ENCODE measurements around the gene WDR62. TPM values are rescaled to one million over a fixed set of nuclear protein-coding genes. Genes with fewer than 3 reads are reported as not detected.
A peak's percentile ranks its signal among the peaks of the same experiment; 100 is the strongest.
"Not testable (repeated sequence)": the region's sequence is repeated elsewhere in the genome, so short reads cannot be mapped to it uniquely, and the experiment has no call there.

WDR62 gene
- total RNA-seq, 4 donors from 2014 or later = 1.1 to 15.7 (median 2.9) TPM

DNA sequence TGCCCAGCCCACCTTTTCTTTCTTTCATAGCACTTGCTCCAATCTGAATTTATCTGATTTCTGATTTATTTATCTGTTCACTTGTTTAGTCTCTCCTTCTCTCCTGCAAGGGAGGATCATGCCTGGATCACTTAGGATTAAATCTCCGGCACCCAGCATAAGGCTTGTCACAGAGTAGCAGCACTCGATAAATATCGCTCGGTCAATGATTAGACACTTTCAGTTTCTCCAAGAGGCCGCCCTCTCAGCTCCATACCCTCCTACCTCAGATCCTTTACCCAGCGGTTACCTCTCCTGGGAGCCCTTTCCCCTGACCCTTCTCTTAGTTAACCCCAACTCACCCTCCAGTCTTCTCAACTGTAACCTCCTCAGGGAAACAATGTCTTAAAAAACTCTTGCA lies 23.4 kb upstream of the WDR62 start:
- Histone ChIP-seq H3K27me3 (no peaks in the 10 kb centered on the region), H3K4me3 (no peak overlapping the region), H3K4me1 (peaks cover 0 to 9% (median 2%) of the 10 kb centered on the region in 4 donors), H3K9me3 (no peaks in the 10 kb centered on the region), H3K27ac (no peak overlapping the region), H3K36me3 (peaks cover 0 to 4% (median 0%) of the 10 kb centered on the region in 3 donors)
- TF ChIP-seq, protein P1, sequence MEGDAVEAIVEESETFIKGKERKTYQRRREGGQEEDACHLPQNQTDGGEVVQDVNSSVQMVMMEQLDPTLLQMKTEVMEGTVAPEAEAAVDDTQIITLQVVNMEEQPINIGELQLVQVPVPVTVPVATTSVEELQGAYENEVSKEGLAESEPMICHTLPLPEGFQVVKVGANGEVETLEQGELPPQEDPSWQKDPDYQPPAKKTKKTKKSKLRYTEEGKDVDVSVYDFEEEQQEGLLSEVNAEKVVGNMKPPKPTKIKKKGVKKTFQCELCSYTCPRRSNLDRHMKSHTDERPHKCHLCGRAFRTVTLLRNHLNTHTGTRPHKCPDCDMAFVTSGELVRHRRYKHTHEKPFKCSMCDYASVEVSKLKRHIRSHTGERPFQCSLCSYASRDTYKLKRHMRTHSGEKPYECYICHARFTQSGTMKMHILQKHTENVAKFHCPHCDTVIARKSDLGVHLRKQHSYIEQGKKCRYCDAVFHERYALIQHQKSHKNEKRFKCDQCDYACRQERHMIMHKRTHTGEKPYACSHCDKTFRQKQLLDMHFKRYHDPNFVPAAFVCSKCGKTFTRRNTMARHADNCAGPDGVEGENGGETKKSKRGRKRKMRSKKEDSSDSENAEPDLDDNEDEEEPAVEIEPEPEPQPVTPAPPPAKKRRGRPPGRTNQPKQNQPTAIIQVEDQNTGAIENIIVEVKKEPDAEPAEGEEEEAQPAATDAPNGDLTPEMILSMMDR (IDR thresholded peaks at IDR 0.05) = no peak
- no peak for TF ChIP-seq POLR2A (IDR thresholded peaks at IDR 0.05)
- no peak for DNase-seq

DNA sequence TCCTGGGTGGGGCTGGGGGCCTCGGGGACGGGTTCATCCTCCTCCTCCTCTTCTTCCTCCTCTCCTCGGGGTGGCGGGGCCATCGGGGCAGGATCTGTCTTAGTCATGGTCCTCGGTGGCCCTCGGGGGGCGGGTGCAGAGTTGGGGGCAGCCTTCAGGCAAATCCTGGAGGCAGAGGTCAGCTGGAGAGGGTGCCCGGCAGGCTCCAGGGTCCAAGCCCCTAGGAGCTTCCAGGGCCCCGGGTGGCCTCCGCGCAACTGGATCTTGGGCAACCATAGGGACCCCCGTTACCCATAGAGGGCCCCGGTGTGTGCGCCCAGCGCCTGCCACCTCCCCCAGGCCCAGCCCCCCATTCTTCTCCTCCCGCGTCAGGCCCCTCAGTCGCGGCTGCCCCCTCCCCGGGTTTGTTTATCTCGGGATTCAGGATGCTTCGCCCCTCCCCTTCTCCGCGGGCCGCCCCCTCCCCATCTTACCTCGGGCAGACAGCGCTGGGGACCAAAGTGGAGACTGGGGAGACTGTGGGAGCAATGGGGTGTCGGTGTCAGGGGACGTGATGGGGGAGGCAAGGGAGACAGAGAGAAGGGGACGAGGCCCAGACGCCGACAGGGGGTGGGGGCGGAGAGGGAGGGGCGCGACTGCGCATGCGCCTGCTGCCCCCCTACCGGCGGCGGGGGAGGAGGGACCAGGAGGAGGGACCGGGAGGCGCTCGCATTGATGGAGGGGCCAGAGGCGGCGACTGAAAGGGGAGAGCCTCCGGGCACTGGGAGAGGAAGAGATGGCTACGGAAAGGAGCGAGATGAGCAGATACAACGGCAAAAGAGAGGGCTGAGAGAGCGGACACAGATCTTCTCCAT lies 22.2 kb upstream of the WDR62 start, which contains the start of gene CLIP3:
TSS of gene CLIP3 (minus strand) at position 623 of the 854 bp plus-strand sequence. CDS start at position 107, 516 bp downstream.
- H3K4me3 ChIP-seq = peak within 1 kb of the TSS; percentile 13 to 59 (median 39)
- H3K9me3 ChIP-seq = no peaks in the 10 kb centered on the region
- TF ChIP-seq, protein P1 (IDR thresholded peaks at IDR 0.05) = no peak
- no peak for TF ChIP-seq POLR2A (IDR thresholded peaks at IDR 0.05)
- H3K27me3 ChIP-seq = no peaks in the 10 kb centered on the region
- peaks cover 0 to 4% (median 0%) of the 10 kb centered on the region in 3 donors for H3K36me3 ChIP-seq
- H3K4me1 ChIP-seq = peaks cover 0 to 9% (median 2%) of the 10 kb centered on the region in 4 donors
- peak in 1 of 3 donors; percentile 57 for DNase-seq
- peak within 1 kb of the TSS in 3 of 4 donors; percentile 44 to 56 (median 50) for H3K27ac ChIP-seq

DNA sequence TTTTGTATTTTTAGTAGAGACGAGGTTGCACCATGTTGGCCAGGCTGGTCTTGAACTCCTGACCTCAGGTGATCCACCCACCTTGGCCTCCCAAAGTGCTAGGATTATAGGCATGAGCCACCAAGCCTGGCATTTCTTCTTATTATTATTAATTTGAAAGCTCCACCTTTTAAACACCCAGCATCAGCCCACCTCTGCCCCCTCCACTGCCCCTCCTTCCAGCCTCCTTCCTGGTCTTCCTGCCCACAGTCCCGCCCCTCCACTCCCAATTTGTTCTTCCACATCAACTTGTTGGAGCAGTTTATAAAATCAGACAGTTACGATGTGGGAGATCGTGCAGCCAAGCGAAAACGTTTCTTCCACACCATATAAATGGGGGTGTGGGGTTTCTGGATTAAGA lies 14.2 kb upstream of the WDR62 start:
- Histone ChIP-seq H3K36me3 (peaks cover 0 to 10% (median 0%) of the 10 kb centered on the region in 3 donors), H3K9me3 (no peaks in the 10 kb centered on the region), H3K27ac (no peak overlapping the region), H3K4me3 (no peak overlapping the region), H3K27me3 (no peaks in the 10 kb centered on the region), H3K4me1 (peaks cover 0 to 5% (median 0%) of the 10 kb centered on the region in 4 donors)
- TF ChIP-seq, protein P1 (IDR thresholded peaks at IDR 0.05) = no peak
- DNase-seq = no peak

DNA sequence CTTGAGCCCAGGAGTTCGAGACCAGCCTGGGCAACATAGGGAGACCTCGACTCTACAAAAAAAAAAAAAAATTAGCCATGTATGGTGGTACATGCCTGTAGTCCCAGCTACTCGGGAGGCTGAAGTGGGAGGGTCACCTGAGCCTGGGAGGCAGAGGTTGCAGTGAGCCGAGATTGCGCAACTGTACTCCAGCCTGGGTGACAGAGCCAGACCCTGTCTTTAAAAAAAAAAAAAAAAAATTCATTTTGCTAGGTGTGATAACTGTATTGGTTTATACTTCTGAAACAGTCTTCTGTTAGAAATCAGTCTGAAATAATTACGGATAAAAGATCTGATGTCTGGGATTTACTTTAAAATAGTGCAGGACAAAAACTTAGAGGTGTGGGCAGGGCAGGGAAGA lies 13.6 kb upstream of the WDR62 start:
- not testable (repeated sequence) for DNase-seq

DNA sequence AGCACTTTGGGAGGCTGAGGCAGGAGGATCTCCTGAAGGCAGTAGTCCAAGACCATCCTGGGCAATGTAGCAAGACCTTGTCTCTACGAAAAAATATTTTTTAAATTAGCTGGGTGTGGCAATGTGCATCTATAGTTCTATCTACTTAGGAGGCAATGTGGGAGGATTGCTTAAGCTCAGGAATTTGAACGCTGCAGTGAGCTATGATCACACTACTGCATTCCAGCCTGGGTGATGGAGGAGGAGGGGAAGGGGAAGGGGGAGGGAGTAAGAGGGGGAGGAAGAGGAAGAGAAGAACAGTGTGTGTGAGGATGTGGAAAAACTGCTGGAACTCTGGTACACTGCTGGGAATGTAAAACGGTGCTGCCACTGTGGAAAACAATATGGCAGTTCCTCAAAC lies 12.9 kb upstream of the WDR62 start:
- DNase-seq = no peak
- Histone ChIP-seq H3K9me3 (no peaks in the 10 kb centered on the region), H3K27ac (peak overlapping the region in 2 of 4 donors; percentile 12 to 64), H3K4me3 (no peak overlapping the region), H3K27me3 (no peaks in the 10 kb centered on the region), H3K36me3 (peaks cover 0 to 10% (median 0%) of the 10 kb centered on the region in 3 donors), H3K4me1 (peaks cover 0 to 5% (median 0%) of the 10 kb centered on the region in 4 donors)
- no peak for TF ChIP-seq POLR2A (IDR thresholded peaks at IDR 0.05)
- TF ChIP-seq, protein P1 (IDR thresholded peaks at IDR 0.05) = no peak

More for the DNA sequence above, 13.6 kb upstream of the WDR62 start:
- peaks cover 0 to 10% (median 0%) of the 10 kb centered on the region in 3 donors for H3K36me3 ChIP-seq
- H3K27me3 ChIP-seq, H3K4me3 ChIP-seq, H3K9me3 ChIP-seq, H3K4me1 ChIP-seq: not testable (repeated sequence)
- peak overlapping the region in 2 of 4 donors; percentile 12 to 64 for H3K27ac ChIP-seq

DNA sequence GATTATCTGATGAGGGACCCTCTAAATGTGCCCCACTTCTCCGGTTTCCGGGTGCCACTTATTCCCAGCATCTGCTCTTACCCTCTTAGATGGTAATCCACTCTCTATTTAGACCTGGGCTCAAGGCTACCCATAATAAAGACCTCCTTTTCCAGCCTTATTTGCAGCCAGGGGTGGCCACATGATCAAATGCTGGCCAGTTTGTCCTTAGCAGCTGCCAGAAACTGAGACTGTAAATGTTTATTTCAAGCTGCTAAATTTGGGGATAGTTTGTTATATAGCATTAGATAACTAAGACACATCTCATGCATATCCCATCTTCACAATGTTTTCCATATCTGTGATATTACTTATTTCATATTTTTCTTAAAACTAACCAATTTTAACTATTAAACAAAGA lies 10.7 kb upstream of the WDR62 start:
- peaks cover 0 to 6% (median 0%) of the 10 kb centered on the region in 3 donors for H3K36me3 ChIP-seq
- H3K9me3 ChIP-seq = no peaks in the 10 kb centered on the region
- no peak for DNase-seq
- H3K4me1 ChIP-seq = peaks cover 0 to 5% (median 0%) of the 10 kb centered on the region in 4 donors
- no peaks in the 10 kb centered on the region for H3K27me3 ChIP-seq
- H3K4me3 ChIP-seq = no peak overlapping the region
- peak overlapping the region in 1 of 4 donors; percentile 10 for H3K27ac ChIP-seq
- TF ChIP-seq POLR2A (IDR thresholded peaks at IDR 0.05) = no peak
- TF ChIP-seq, protein P1 (IDR thresholded peaks at IDR 0.05) = no peak

Measured in Peyer's patch (tissue), 4 donors.